HepG2 (cell line): Measurements from ENCODE around the gene CCDC148. TPM values are rescaled to one million over a fixed set of nuclear protein-coding genes. Genes with fewer than 3 reads are reported as not detected.
A peak's percentile ranks its signal among the peaks of the same experiment; 100 is the strongest.

Experiments
- AGO1 ChIP-seq: fragments of 200-400 bp; formaldehyde crosslinking; IDR thresholded peaks from 2 replicates; pipeline ENCODE4 v1.6.1; 2017; ENCODE audit warnings: mild to moderate bottlenecking, low read depth, low read length, moderate library complexity; ENCODE audit not compliant: poor library complexity, severe bottlenecking
- BCL3 ChIP-seq: sonication (generic); formaldehyde crosslinking; IDR thresholded peaks from 2 replicates; pipeline ENCODE4 v1.5.1; 2020; ENCODE audit warnings: mild to moderate bottlenecking, missing genetic modification reagents, moderate library complexity
- CHCHD3 ChIP-seq: sonication (generic); formaldehyde crosslinking; IDR thresholded peaks from 2 replicates; pipeline ENCODE4 v1.8.0; 2022; ENCODE audit warnings: mild to moderate bottlenecking, missing genetic modification reagents, moderate library complexity
- EED ChIP-seq: sonication (generic); formaldehyde crosslinking; IDR thresholded peaks from 2 replicates; pipeline ENCODE4 v1.5.0; 2020; ENCODE audit warnings: mild to moderate bottlenecking, missing genetic modification reagents
- GRHL1 ChIP-seq: sonication (generic); formaldehyde crosslinking; conservative IDR thresholded peaks from 2 replicates; pipeline ENCODE4 v1.8.0; 2022; ENCODE audit warnings: missing genetic modification reagents
- HHEX ChIP-seq: IDR thresholded peaks from 2 replicates; pipeline ENCODE4 v1.6.1; 2016; ENCODE audit warnings: control low read depth
- HOXA7 ChIP-seq: sonication (generic); formaldehyde crosslinking; IDR thresholded peaks from 2 replicates; pipeline ENCODE4 v1.8.1; 2022; ENCODE audit warnings: mild to moderate bottlenecking, missing genetic modification reagents, moderate library complexity
- NR2F1 ChIP-seq, 2 experiments: fragments of 450-650 bp in 1 of 2; formaldehyde crosslinking in 1 of 2; IDR thresholded peaks; 2 replicates each; pipeline versions ENCODE4 v1.5.0 to v1.6.1; 2016 to 2020; ENCODE audit warnings: mild to moderate bottlenecking in 1 of 2, missing compliant biosample characterization in 1 of 2, missing genetic modification reagents in 1 of 2, moderate library complexity in 1 of 2
- POGZ ChIP-seq: sonication (generic); formaldehyde crosslinking; IDR thresholded peaks from 2 replicates; pipeline ENCODE4 v1.4.0; 2020; ENCODE audit warnings: mild to moderate bottlenecking, missing genetic modification reagents
- RBM22 ChIP-seq: fragments of 200-400 bp; formaldehyde crosslinking; optimal IDR thresholded peaks from 2 replicates; pipeline ENCODE3; 2017; ENCODE audit warnings: mild to moderate bottlenecking, low read length, moderate library complexity
- SP2 ChIP-seq: sonication (generic); formaldehyde crosslinking; IDR thresholded peaks from 2 replicates; pipeline ENCODE4 v1.5.1; 2020; ENCODE audit warnings: mild to moderate bottlenecking, missing genetic modification reagents
- SSRP1 ChIP-seq: IDR thresholded peaks from 2 replicates; pipeline ENCODE4 v1.6.1; 2016; ENCODE audit warnings: control low read depth
- TRAFD1 ChIP-seq: sonication (generic); formaldehyde crosslinking; IDR thresholded peaks from 2 replicates; pipeline ENCODE4 v1.5.1; 2020; ENCODE audit warnings: missing genetic modification reagents, mild to moderate bottlenecking, borderline replicate concordance
- YEATS2 ChIP-seq: sonication (generic); formaldehyde crosslinking; IDR thresholded peaks from 2 replicates; pipeline ENCODE4 v1.4.0; 2020; ENCODE audit warnings: missing genetic modification reagents, borderline replicate concordance
- ZEB1 ChIP-seq: IDR thresholded peaks from 2 replicates; pipeline ENCODE4 v1.6.1; 2012; ENCODE audit warnings: mild to moderate bottlenecking, low read depth, inconsistent platforms; ENCODE audit not compliant: insufficient replicate concordance
- ZNF138 ChIP-seq: sonication (generic); formaldehyde crosslinking; IDR thresholded peaks from 2 replicates; pipeline ENCODE4 v1.5.0; 2020; ENCODE audit warnings: mild to moderate bottlenecking, low read depth, missing genetic modification reagents
- ZNF430 ChIP-seq: sonication (generic); formaldehyde crosslinking; IDR thresholded peaks from 2 replicates; pipeline ENCODE4 v1.9.0; 2021; ENCODE audit warnings: mild to moderate bottlenecking, missing genetic modification reagents
- ZNF563 ChIP-seq: sonication (generic); formaldehyde crosslinking; IDR thresholded peaks from 2 replicates; pipeline ENCODE4 v1.8.0; 2022; ENCODE audit warnings: mild to moderate bottlenecking, moderate library complexity, missing genetic modification reagents
- ZNF75D ChIP-seq: sonication (generic); formaldehyde crosslinking; IDR thresholded peaks from 2 replicates; pipeline ENCODE4 v1.8.1; 2023; ENCODE audit warnings: missing genetic modification reagents, mild to moderate bottlenecking, borderline replicate concordance
- ZNF770 ChIP-seq: sonication (generic); formaldehyde crosslinking; IDR thresholded peaks from 2 replicates; pipeline ENCODE4 v1.5.0; 2020; ENCODE audit warnings: mild to moderate bottlenecking, missing genetic modification reagents
- ZNF878 ChIP-seq: sonication (generic); formaldehyde crosslinking; IDR thresholded peaks from 2 replicates; pipeline ENCODE4 v1.8.1; 2023; ENCODE audit warnings: mild to moderate bottlenecking, missing genetic modification reagents, moderate library complexity
- polyA plus RNA-seq, 8 experiments: library from polyadenylated mRNA; depleted of rRNA in 3 of 8; stranded (reverse) in 7 of 8; unstranded in 1 of 8; fragments of >200 nt; fragmentation: Illumina TruSeq in 4 of 8; extraction: Trizol in 4 of 8; gene quantifications; 2 replicates each; pipeline versions ENCODE4 v1.2.1 to v1.2.3, GENCODE V29; 2011 to 2016; ENCODE audit warnings: low read depth in 4 of 8, missing spikeins in 1 of 8, mixed read lengths in 1 of 8; ENCODE audit not compliant: insufficient read depth in 1 of 8
- total RNA-seq, 5 experiments: library from RNA; depleted of rRNA; stranded (reverse); fragments of >200 nt; fragmentation: Illumina TruSeq; extraction: Trizol; gene quantifications; 2 replicates each; pipeline ENCODE4 v1.2.3, GENCODE V29; 2016; ENCODE audit warnings: low read depth in 1 of 5

The CCDC148 gene
- total and polyA plus RNA-seq, 2 of the 13 experiments (the other 11 are each of a cell fraction or from before 2014, with no cell fraction given) = 0.30 to 0.49 TPM

- peak; percentile 10 for TF ChIP-seq AGO1
- TF ChIP-seq RBM22 = peak; percentile 62
- peak; percentile 62 for TF ChIP-seq ZNF878 (CRISPR knock-in tag)
- TF ChIP-seq ZNF75D (CRISPR knock-in tag) = no peak; the same call in 1 of the 2 replicates
- TF ChIP-seq BCL3 (CRISPR knock-in tag) = peak; percentile 99
- no peak for TF ChIP-seq GRHL1 (CRISPR knock-in tag)
- peak; percentile 92; the same call in 1 of the 2 replicates for TF ChIP-seq SSRP1 (CRISPR knock-in tag)
- no peak; the same call in 1 of the 2 replicates for TF ChIP-seq EED (CRISPR knock-in tag)
- TF ChIP-seq ZNF430 (CRISPR knock-in tag) = peak; percentile 98
- TF ChIP-seq ZNF563 (CRISPR knock-in tag) = peak; percentile 91
- peak; percentile 98 for TF ChIP-seq POGZ (CRISPR knock-in tag)
- peak; percentile 94 for TF ChIP-seq CHCHD3 (CRISPR knock-in tag)
- no peak for TF ChIP-seq HHEX (CRISPR knock-in tag)
- TF ChIP-seq SP2 = peak; percentile 58
- peak; percentile 74; the same call in 1 of the 2 replicates for TF ChIP-seq YEATS2 (CRISPR knock-in tag)
- TF ChIP-seq HOXA7 (CRISPR knock-in tag) = peak; percentile 97
- peak; percentile 46; the same call in 1 of the 2 replicates for TF ChIP-seq ZNF770 (CRISPR knock-in tag)
- peak; percentile 90 to 91 for TF ChIP-seq NR2F1 (CRISPR knock-in tag; IDR thresholded peaks at IDR 0.05)
- peak; percentile 93 for TF ChIP-seq ZEB1
- TF ChIP-seq ZNF138 = peak; percentile 86
- no peak; the same call in 1 of the 2 replicates for TF ChIP-seq TRAFD1 (CRISPR knock-in tag)
Observed at GRCh38 chr2:158457826-158458616, 1.5 kb upstream of the CCDC148 start (continued).
